ENCODE measurements around the gene TNFRSF17.
"Not testable (repeated sequence)": the region's sequence is repeated elsewhere in the genome, so short reads cannot be mapped to it uniquely, and the experiment has no call there.

Gene TNFRSF17

GRCh38 chr16:11970292-11970691 lies 5.3 kb downstream of the TNFRSF17 start:
- not testable (repeated sequence) for DNase-seq (ENCODE audit: low spot score)

DNA sequence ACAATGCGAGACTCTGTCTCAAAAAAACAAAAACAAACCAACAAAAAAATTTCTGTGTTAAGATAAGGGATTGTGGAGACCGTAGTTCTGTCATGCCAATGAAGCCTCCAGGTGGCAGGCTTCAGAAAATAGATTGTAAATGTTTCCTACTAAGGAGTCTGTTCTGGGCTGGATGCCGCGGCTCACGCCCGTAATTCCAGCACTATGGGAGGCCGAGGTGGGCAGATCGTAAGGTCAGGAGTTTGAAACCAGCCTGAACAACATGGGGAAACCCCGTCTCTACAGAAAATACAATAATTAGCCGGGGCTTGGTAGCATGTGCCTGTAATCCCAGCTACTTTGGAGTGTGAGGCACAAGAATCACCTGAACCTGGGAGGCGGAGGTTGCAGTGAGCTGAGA lies 7.1 kb downstream of the TNFRSF17 start:
- no peak for DNase-seq (ENCODE audit: low spot score)

GRCh38 chr16:11973070-11973469 lies 8.1 kb downstream of the TNFRSF17 start:
- no peak for DNase-seq (ENCODE audit: low spot score)

DNA sequence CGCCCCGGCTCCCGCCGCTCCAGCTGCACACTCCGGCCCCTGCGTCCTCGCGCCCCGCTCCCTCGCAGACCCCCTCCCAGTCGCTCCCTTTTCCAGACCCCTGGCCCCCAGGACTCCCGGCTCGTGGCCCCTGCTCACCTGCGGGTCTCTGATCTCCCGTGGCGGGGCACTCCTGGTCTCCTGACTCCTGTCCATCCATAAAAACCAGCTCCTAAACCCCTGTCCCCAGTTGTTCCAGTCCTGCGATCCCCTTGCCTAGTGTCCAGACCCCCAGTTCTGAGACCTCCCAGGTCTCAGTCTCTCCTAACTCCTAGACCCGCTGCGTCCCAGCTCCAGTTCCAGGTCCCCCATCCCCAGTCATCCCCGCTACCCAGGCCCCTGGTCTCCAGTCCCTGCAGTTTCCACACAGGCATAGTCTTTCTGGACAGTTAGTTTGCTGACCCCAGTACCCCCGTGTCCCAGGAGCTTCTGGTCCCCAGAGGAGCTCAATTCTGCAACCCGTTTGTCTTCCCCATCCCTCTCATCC lies 11.9 kb downstream of the TNFRSF17 start:
- no peak for DNase-seq (ENCODE audit: low spot score)

GRCh38 chr16:11977376-11978041 lies 12.5 kb downstream of the TNFRSF17 start:
- no peak for DNase-seq (ENCODE audit: low spot score)

DNA sequence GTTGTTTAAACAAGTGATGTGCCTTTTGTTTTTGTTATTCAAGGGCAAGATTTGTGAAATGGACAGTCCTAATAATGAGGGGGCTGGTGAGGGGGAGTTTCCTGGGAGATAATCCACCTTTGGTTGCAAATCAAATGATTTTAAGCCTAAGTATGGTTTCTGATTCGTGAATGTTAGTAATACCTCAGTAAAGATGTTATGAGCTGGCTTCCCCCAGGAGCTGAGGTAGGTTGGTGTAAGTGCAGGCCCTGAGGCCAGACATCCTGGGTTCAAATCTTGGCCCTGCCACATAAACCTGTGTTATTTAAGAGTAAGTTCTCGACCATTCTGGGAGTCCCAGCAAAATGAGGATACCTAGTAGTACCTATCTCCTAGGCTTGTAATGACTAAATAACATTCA lies 13.1 kb downstream of the TNFRSF17 start:
- DNase-seq (ENCODE audit: low spot score), result no peak

DNA sequence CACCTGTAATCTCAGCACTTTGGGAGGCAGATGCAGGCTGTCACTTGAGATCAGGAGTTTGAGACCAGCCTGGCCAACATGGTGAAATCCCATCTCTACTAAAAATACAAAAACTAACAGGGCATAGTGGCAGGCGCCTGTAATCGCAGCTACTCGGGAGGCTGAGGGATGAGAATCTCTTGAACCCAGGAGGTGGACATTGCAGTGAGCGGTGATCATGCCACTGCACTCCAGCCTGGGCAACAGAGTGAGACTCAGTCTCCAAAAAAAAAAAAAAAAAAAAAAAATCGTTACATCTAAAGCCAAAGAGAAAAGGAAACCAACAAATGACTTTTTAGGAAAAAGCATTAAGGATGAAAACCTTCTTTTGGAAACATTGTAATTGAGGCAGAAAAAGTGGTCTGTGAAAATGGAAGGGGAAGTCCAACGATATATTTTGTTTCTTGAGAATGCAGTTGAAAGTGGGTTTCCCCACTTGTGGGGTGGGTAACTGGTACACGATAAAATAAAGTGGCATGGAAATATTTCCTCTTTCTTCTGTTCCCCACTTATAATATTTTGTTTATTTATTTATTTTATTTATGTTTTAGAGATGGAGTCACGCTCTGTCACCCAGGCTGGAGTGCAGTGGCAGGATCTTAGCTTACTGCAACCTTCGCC lies 14.1 kb downstream of the TNFRSF17 start:
- no peak for DNase-seq (ENCODE audit: low spot score)

GRCh38 chr16:11980136-11980844 lies 15.3 kb downstream of the TNFRSF17 start:
- DNase-seq (ENCODE audit: low spot score), result no peak

GRCh38 chr16:11985250-11985649 lies 20.2 kb downstream of the TNFRSF17 start:
- no peak for DNase-seq (ENCODE audit: low spot score)

DNA sequence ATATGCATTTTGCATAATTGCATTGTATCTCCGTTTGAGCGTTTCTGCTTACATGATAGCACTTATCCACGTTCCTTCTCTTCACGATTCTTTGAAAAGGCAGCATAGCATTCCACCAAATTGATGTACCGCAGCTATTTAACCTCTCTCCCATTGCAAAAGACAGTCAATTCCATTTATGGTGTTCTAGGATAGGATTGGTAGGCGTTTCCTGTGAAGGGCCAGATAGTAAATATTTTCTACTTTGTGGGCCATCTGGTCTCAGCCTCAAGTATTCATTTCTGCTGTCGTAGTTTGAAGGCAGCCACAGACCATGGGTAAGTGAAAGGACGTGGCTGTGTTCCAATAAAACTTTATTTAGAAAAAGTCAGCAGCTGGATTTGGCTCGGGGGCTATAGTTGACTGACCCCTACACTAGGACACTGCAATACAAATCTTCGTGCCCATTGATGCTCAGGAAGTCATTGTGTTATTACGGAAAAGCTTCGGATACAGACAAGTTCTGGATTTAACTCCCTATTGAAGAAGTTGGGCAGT lies 21.6 kb downstream of the TNFRSF17 start:
- DNase-seq (ENCODE audit: low spot score), result no peak

DNA sequence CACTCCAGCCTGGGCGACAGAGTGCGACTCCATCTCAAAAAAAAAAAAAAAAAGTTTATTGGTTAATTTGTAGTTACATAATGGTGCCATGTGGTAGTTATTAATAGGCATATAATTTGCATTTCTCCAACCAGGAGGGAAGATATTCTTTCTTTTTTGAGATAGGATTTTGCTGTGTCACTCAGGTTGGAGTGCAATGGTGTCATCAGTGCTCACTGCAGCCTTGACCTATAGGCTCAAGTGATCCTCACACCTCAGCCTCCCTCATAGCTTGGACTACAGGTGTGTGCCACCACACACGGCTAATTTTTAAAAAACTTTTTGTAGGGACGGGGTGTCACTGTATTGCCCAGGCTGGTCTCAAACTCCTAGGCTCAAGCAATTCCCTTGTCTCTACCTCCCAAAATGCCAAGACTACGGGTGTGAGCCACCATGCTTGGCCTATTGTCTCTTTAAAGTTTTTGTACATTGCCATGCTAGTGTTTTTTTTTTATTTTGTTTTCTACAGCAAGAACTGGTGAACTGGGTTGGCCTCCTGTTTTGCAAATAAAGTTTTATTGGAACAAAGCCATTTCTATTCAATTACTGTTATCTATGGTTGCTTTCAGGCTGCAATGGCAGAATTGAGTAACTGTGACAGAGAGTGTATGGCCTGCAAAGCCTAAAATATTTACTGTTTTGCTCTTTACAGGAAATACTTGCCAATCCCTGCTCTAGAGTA lies 23.4 kb downstream of the TNFRSF17 start:
- DNase-seq (ENCODE audit: low spot score), result no peak

DNA sequence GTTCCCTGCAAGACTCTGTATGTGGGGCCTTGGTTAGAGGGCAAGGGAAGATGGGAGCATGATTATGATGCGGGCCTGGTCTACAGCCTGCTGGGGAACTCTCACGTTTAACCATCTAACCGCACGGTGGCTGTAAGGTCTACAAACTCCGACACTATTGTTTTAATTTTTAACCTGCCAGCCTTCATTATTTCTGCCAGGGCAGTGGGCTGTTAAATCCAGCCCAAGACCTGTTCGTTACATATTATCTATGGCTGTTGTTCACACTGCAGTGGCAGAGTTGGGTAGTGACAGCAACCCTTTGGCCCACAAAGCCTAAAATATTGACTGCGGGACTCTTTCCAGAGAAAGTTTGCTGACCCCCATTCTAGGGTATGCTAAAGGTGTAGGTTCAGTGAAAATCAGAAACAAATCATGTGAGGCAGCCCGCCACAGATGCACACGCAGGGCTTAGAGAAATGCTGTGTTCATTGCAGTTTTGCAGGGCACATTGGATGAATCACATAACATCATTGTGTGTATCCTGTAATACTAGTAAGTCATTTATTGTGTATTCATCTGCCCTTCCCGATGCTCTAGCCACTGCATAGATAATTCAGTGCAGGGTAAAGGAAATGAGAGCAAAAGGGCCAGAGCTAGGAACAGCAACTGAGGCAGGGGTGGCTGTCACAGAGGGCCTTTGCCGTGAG lies 25.8 kb downstream of the TNFRSF17 start:
- DNase-seq (ENCODE audit: low spot score), result no peak

- DNase-seq (ENCODE audit: low spot score), result no peak
These were observed 27.1 kb downstream of the TNFRSF17 start for GRCh38 chr16:11992008-11992584.

GRCh38 chr16:11992586-11993524 lies 27.8 kb downstream of the TNFRSF17 start:
- DNase-seq (ENCODE audit: low spot score), result no peak

GRCh38 chr16:11994143-11995119 lies 29.4 kb downstream of the TNFRSF17 start:
- no peak for DNase-seq (ENCODE audit: low spot score)

GRCh38 chr16:11996433-11997330 lies 31.7 kb downstream of the TNFRSF17 start:
- no peak for DNase-seq (ENCODE audit: low spot score)

GRCh38 chr16:12000032-12000431 lies 35.0 kb downstream of the TNFRSF17 start:
- DNase-seq (ENCODE audit: low spot score), result no peak
